Activated CD4-positive, alpha-beta T cell treated with anti-CD3 and anti-CD28 coated beads, Interleukin-2, Interleukin-4, amounts not matched to agents 100 ng/mL and 50 ng/mL, durations not matched to agents 16 hours and 8 hours (primary cell): Measurements from ENCODE around the gene PDE10A.

ENCODE experiments used
- DNase-seq: peaks from one replicate; pipeline ENCODE4 v3.0.0-alpha.2; 2020; ENCODE audit warnings: low spot score

PDE10A gene

DNA sequence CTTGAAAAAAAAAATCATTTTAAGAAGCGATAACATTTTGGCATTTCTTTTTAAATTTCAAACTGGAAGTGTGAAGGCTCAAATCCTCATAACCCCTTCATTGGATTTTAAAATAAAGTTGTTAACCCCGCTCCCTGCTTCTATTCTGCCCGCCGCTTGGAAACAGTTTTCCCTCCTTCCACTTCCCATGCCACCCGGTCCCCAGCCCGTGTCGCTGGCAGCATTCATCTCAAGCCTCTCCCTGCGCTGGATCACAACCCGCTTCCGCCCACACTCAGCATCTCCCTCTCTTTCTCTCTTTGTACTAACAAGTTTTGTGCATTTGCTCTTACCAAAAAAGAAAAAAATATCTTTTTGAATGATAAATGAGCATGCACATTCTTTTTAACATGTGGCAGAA is 15.4 kb upstream of the PDE10A start:
- DNase-seq = no peak

DNA sequence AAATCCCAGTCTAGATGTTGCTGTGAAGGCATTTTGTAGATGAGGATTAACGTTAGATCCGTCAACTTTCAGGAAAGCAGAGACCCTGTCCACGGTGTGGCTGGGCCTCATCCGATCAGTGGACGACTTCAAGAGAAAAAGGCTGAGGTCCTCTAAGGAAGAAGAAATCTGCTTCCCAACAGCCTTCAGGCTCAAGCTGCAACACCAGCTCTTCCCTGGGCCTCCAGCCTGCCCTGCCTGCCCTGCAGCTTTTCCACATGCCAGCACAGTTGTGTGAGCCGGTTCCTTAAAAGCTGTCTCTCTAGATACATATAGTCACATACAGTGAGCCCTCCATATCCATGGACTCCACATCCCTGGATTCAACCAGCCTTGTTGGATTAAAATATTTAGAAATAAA is 14.1 kb upstream of the PDE10A start:
- no peak for DNase-seq

DNA sequence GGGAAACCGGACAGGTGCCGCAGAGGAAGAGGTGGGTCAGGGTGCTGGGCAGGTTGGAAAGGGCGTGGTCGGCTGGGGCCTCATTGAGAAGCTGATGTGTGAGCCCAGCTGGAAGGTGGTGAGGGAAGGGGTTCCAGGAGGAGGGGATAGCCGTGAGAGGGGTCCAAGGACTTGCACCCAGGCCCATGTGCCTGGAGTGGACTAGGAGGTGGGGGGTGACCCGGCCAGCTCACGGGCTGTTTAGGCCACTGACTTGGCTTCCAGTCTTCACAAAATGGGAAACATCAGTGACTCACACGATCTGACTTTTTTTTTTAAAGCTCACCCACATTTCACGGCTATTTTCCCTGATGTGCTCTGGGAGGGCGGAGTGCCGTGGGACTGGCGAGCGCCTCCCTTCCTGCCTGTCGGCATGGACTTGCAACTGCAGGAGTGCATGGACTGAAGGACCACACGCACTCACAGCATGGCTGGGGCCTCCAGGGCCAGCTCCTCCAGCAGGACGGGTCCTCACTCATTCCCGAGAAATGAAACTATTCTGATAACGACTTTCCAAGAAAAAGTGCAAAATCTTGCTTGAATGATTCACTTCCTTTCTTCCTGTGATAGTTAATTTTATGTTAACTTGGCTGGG is 13.5 kb upstream of the PDE10A start:
- DNase-seq = no peak

DNA sequence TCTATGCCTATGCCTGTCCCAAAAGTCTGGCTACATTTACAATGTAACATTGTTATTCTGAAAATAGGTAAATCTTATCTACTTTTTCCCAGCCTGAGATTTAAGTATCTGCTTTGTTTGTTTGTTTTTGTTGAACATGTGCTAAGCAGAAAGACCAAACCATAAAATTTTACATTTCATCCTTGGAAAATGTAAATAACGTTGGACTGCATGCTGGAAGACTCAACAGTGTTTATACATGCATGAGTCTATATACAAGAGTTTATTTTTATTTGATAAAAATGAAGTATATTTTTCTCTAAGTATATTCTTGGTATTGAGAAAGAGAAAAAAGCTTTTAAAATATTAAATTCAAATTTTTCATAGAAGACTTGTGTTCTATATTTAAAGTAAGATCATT is 12.1 kb upstream of the PDE10A start:
- DNase-seq = no peak

DNA sequence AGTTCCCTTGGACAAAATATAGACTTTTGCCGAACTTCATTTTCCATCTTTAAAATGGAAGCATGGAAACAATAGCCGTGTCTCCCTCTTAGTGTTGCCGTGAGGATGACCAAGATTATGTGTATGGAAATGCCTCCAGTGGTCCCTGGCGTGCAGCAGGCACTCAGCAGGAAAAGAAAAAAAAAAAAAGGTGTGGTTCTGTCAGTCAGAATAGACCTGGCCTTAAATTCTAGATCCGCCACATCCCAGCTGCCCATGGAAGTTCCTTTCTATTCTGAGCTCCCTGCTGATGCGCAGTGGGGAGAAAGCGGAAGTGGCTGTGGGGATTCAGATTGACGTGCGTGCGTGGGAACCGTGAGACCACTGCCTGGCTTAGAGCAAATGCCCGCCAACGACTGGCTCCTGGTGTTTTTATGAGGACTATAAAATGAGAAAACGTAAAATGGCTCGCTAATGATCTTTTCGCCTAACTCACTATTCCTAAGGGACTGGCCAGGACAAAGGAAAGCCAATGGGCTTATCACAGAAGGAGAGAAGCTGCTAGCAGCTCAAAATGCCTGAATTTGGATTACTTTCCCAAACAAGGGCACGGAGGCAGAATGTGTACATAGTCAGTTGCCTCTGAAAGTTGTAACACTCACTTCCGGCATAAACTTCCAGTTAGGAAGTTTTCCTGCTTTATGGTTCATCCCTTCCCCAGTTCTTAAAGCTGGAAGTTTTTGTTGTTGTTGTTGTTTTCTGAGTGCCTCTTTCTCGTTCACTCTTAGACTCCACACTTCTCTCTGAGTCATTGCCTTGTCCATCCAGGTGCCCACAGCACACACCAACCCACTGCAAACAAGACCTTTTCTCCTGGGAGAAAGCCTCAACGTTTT is 11.4 kb upstream of the PDE10A start:
- DNase-seq = no peak

DNA sequence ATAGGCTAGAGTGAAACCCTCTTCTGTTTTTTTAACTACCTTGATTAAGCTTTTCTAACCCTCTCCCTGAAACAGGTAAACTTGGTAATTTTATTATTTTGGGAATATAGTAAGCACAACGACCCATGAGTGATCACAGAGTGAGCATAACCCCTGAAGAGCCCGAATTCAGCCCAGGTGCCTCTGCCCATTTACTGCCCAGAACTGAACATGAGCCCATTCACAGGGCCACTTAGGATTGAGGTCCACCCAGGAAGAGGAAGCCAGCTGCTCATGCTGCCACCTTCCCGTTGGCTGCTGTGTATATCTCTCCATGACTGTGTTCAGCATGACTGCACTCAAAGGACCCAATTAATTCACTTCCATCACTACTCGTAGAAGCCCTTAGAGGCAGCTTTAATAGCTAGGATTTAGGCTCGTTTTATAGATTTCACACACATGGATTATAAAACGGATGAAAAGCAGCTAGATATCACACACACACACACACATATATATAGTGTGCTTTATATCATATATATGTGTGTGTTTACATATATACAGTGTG is 8.3 kb upstream of the PDE10A start:
- no peak for DNase-seq

DNA sequence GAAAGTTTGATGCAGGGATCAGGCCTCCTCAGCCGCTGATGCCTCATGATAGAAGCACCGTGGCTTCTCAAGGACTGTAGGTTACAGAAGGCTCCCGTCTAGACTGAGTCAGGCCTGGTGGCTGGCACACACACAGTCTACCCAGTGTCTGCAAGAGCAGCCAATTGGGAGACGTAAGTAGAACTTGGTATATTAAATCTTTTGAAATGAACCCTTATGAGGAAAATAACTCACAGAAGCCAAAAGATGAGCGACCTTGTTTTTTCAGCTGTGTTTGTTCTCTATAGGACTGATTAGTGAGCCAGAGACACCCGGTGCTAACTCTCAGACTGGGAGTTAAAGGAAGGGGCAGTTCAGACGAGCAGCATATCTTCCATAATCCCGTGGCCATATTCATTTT is 5.9 kb upstream of the PDE10A start:
- DNase-seq = no peak

DNA sequence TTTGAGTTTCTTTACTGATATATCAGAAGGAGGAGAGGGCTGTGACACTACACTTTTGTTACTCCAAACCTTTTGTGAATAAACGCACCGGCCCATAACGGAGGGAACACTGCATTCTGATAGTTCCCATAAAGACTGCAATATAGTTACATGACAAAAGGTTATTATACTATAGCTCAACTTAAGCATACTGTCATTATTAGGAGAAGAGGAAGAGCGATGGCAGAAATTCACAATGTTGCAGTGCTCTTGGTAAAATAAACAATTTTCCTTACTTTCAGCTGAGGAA is 2.3 kb upstream of the PDE10A start:
- DNase-seq = no peak

DNA sequence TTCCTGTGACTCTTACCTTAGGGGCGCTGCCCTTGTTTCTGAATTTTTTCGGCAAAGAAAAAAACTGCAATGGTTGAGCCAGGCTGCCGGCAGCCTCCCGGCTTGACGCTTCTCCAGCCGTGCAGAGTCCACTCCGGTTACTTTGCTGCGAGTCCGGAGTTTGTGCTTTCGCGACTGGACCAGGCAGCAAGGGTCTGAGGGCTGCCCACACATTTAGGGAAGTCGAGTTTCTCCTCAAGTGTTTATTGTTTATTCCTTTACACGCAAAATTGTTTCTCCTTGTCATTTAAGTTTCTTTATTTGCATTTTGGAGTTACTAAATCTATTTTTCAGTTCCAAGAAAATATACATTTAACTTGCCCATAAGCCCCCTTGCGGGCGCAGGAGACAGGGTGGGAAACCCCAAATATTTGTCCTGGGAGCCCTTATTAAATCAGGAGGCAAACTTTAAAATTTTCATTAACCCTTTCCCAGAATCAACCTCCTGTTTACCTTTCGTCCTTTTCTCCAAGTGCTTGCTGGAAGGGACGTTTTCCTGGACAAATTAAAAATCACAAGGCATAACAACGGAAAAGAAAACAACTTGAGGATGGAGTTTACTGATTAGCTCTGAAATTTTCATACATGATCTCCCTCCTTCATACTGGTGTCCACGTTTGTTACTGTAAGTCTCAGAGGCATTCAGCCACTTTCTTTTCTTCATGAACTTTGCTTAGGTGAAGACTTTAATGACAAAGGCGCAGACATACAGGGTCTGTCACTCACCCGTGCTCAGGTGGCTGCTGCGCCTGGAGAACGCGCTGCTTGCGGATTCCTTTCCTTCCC is 1.7 kb upstream of the PDE10A start:
- DNase-seq = no peak

DNA sequence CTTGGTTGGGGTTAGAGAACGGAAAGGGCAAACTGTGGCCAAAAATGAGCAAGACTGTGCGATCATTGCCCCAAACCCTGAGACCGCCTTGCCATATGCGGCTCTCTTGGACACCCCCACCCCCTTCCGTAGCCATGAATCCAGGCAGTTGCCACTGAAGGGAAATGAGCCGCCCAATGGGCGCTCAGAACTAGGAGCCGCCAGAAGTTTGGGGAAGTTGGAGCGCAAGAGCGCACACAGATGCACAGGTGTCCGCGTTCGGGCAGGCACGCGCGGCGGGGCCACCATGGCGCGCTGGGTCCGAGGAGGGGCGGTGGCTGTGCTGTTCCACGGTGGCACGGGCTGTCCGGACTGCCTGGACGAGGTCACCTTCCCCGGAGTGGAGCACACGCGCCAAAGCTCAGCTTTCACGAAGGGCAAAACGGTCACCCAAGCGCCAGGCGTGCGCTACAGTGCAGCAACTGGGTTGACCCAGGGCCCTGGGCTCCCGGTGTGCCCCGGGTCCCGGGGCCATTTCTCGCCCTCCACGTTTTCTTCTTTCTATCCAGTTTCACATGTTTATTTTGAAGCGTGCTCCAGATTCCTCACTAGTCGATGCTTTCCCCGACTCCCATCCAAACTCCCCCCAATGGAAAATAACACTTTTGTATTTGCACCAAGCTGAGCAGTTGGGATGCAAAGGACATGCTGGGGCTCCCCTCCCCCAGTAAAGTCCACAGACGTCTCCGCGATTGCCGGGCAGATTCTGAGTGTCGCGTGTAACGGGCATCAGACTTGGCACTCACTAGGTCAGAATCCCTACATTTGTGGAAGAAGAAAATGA is 906 bp upstream of the PDE10A start:
- no peak for DNase-seq

DNA sequence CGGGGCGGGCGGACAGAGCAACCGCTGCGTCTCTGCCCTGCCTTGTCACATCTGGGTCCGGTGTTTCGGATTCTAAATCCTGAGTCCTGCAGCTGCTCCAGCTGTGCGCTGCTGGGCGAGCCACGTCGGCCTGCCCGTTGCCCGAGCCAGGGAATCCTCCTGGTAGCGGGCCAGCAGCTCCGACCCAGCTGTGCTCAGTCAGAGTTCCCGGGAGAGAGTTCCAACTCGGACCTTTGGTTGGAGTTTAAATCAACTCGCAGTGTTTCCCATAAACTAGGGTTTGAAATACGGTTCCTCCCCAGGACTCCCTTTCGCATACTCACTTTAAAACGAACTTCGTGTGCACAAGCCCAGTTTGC is 315 bp upstream of the PDE10A start:
- no peak for DNase-seq

DNA sequence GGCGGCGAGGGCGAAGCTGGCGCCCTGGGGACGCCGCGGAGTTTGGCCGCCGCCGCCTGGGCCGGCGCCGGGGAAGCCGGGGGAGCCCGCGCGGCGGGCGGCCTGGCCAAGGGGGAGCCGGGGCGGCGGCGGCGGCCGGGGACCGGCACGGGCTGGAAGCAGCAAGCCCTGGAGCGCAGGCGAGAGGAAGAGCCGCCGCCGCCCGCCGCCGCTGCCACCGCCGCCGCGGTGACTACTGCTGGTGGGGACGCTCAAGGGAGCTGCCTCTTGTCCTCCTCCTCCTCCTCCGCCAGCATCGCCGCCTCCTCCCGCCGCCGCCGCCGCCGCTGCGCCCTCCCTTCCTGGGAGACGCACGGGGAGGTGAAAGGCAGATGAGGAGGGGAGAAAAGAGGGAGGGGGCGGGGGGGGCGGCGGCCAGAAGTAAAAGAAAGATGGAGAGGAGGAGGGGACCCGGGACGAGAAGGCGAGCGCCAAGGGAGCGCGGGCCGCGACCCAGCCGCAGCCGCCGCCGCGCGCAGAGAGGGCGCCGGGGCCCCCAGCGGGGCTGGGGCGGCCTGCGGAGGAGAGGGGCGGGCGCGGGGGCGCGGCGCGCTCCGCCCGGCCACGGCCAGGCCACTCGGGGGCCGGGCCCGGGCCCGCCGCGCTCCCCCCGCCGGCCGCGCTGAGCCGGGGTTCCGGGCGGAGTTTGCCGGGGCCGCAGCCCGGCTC is 846 bp downstream of the PDE10A start:
- no peak for DNase-seq

DNA sequence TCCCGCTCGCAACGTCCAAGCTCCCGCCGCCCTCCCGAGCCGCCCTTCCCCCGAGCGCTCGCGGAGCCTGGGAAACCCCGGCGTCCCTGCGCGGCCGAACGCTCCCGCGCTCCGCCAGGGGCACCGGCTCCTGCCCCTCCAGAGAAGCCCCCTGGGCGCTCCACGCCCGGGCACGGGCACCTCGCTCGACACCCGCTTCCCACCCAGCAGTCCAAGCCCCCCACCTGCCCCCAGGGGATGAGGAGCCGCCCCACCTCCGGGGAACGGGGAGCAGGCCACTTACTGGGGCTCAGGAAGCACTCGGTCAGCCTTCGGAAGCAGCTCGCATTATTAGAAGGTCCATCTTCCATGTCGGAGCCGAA is 1.4 kb downstream of the PDE10A start:
- DNase-seq = no peak

DNA sequence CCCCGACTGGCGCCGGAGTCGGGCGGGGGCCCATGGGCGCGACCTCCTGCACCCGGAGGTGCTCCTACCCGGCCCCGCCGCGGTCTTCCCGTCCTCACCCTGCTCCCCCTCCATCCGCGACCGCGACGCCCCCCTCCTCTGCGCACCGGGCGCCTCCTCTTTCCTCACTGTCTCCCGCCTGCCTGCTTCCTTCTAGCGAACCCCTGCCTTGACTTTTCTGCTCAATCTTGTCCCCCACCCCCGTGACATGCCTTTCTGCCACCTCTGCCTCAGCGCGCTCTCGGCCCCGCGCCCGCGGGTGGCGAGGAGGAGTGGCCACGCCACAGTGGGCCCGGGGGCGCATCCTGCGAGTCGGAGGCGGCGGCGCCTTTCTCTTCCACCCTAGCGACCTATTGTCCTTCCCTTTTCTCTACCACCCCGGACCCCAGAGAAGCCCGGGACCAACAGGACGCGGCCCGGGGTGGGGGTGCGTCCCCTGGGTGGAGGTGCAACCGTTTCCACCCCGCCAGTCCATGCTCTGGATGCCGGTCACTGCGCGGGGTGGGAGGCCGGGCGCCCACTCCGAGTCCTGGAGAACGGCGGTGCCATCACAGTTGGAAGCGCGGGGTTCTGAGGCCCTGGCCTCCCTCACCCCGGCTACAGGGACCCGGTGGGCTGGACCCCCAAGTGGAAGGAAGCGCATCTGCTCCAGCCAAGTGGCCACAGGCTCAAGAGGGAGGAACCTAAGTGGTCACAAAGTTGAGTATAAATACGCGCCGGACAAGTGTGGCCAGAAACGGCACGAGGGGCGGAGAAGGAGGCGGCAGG is 2.0 kb downstream of the PDE10A start:
- DNase-seq = no peak

DNA sequence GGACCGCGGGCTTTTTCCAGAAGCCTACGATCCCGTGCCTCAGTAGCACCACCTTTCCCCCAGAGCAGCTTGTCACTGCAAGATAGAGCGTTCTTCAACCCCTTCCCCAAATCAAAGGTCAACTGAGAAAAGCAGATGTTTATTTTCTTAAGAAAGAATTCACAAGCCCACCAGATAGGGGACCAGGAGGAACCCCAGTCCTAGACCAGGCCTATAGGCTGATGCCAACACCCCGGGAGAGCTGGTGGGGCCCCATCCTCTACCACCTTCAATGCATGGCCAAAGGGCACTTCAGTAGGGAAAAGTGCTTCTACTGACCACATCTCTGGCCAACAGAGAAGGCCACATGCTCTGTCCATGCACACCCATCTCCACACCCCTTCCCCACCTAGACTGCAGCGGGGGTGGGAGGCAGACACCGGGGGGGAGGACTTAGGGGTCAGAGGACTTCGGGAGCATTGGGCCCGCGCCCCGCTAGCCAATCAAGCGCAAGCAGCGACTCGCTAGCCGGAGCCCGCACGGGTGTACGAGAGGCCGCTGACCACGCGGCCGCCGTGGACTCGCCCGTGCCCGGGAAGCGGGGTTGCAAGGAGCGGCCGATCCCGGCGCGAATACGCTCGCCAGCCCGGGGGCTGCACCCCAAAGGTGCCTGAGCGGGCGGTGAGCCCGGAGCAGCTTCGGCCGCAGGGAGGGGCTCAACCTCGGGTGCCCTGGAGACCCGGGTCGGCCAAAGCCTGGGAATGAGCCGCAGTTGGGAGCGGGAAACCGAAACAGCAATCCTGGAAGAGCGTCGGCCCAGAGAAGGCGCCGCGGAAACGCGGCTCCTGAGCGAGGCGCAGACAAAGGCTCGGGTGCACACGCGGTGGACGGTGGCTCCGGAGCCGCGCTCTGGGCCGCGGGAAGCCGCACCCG is 2.8 kb downstream of the PDE10A start:
- no peak for DNase-seq

DNA sequence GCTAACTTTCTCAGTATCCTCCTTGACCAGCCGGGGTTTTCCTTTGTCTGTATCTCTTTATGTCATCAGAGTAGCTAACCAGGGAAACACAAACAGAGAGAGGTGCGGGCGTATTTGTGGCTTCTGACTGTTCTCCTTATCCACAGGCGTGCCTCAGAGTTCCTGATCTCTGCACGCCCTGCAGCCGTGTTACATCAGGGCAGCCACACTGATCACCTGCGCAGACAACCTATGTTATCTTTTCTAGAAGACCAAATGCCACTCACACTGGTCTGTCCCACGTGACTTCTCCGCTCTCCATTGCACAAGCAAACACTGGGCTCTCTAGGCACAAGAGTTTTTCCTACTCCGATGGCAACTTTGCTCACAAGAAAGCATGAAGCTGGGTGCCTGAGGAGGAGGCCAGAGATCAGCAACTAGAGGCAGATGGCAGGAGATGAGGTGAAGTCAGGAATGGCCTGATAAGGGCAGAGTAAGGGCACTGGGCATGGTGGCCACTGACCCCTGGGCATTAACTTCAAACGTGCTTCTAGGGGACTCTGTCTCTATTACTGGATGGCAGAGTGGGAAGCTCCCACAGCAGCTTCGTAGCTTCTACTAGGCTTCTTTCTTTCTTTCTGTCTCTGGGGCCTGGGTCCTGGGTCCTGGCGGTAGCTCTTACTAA is 4.5 kb downstream of the PDE10A start:
- DNase-seq = no peak

DNA sequence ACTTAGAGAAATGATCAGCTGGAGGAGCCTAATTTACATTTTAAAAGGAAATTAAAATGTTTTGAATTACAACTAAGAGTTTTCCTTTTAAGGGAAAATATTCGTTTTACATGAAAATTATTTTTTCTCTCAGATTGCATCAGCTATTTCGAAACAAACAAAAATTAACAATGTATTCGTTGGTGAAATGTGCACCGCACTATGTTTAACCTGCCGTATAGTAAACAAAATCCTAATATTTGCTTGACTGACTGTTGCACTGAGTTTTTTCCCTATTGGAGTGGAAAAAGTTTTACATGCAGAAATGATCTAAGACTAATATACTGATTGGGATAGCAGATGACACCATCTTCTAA is 5.7 kb downstream of the PDE10A start:
- DNase-seq = no peak

DNA sequence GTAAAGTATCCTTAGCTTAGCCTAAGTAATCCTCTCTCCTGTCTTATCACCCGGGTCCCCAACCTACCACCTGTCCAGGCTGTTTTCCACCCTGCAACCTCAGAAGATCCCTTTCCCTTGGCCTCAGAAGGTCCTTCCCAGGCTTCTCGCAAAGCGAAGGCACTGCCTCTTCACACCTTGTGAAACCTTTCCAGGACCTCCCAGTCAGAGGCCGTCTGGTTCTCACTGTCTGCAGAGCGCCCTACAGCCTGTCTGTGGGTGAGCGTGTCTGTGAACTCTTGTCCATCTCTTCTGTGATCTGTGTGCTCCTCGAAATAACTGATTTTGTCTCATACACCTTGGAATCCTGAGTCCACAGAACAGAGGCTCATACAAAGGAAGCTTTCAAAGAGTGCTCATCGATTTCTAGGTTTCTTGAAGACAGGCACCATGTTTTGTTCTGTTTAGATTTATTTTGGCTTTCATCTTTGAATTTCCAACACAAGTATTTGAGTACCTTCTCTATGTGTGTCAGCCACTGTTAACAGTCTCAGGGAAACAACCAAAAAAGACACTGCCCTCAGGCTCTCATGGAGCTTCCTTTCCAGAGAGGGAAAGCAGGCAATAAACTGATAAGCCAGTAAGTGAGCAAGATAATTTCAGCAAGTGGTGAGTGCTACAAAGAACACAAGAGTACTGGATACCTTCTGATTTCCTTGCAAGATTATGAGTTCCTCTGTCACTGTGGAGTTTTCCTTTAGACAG is 6.3 kb downstream of the PDE10A start:
- no peak for DNase-seq
